HG03060 (cell line): Measurements from ENCODE around the gene LRRC23.
A peak's percentile ranks its signal among the peaks of the same experiment; 100 is the strongest.
"Not testable (repeated sequence)": the region's sequence is repeated elsewhere in the genome, so short reads cannot be mapped to it uniquely, and the experiment has no call there.

Source experiments
- ATAC-seq: cut with Tn5 transposase; IDR thresholded peaks from one replicate; pipeline ENCODE4 v1.9.1; 2021; ENCODE audit warnings: low read depth, moderate number of reproducible peaks; ENCODE audit not compliant: unreplicated experiment

LRRC23 gene, protein sequence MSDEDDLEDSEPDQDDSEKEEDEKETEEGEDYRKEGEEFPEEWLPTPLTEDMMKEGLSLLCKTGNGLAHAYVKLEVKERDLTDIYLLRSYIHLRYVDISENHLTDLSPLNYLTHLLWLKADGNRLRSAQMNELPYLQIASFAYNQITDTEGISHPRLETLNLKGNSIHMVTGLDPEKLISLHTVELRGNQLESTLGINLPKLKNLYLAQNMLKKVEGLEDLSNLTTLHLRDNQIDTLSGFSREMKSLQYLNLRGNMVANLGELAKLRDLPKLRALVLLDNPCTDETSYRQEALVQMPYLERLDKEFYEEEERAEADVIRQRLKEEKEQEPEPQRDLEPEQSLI

DNA sequence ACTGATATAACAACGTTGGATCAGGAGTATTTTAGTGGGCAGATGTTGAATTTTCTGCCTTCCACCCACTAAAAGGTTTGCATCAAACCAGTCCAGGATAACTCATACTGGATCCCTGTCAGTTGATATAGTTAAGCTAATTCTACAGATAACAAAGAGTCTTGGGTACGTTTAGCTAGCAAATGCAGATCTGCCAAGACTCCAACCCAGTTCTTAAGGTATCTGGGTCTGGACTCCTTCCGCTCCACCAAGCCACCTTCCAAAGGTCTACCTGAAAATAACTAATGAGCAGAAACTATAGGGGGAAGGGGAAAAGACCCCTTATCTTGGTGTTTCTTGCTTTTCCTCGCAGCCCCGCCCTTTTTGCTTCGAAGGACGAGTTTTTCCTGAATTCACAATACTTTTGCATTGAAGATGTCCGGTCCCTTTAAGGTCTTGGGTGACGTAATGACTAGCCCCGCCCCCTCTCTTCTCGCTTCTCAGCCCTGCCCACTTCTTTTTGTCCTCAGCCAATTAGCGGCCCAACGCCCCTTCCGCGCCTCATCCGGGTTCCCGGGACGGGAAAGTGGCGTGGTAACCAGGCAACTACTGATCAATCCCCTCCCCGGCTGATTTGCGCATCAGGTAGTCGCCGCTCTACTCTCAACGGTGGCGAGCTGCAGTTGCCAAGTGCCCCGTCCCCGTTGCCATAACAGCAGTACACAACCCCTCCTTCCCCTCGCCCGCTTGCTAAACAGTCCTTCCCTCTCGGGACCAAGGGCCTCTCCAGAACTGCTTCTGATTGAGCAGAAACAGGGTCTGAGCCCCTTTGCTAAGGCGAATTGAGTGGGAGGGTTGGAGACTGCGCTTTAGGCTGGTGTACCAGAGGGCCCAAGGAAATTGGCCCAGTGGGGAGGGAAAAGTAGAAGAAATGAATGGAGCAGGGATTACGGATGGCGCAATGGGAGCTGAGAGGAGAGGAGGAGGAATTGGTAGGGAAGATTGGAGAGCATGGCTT, at the start of gene LRRC23:
LRRC23 (plus strand) TSS at position 543 of the 997 bp plus-strand sequence. CDS start 812 bp downstream, outside the sequence.
- ATAC-seq = peak; percentile 79

DNA sequence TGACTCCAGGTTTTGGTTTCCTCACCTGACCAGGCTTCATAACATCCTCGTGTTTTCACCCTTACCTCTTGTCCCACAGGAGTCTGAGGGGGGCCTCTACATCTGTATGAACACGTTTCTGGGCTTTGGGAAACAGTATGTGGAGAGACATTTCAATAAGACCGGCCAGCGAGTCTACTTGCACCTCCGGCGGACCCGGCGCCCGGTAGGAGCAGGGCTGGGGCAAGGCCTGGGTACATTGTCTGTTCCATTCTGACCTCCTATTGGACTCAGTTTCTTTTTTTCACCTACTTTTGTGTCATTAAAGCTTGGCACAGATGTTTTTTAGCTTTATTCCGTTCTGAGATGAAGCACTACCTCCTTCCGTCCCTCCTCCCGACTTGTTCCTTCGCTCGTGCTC, 49.3 kb upstream of the LRRC23 start:
- ATAC-seq = no peak

DNA sequence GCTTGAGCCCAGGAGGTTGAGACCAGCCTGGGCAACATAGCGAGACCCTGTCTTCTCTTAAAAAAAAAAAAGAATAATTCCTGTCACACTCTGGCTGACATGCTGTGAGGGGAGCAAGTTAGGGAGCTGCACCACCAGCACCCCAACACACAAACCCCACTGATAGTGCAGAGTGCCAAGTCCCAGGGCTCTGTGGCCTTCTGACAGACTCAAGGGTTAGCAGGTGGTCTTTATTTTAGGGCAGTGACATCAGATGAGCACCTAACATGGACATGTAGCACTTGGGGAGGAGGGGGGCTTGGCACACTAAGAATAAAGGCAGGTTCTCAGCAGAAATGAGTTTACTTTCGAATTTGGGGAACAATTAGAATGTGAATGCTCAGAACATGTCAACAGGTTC, 45.8 kb upstream of the LRRC23 start:
- no peak for ATAC-seq

DNA sequence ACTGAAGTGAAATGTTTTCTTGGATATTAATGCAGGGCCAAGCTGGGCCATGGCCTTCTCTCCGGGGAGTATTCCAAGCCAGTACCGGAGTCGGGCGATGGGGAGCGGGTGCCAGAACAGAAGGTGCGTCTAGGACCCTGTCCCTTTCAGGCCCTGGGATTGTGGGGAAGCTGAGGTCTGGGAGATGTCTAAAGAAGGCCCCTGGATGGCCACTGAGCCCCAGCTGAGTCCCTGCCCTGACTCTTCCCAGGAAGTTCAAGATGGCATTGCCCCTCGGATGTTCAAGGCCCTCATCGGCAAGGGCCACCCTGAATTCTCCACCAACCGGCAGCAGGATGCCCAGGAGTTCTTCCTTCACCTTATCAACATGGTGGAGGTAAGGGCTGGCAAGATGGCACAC, 44.5 kb upstream of the LRRC23 start:
- ATAC-seq = no peak

DNA sequence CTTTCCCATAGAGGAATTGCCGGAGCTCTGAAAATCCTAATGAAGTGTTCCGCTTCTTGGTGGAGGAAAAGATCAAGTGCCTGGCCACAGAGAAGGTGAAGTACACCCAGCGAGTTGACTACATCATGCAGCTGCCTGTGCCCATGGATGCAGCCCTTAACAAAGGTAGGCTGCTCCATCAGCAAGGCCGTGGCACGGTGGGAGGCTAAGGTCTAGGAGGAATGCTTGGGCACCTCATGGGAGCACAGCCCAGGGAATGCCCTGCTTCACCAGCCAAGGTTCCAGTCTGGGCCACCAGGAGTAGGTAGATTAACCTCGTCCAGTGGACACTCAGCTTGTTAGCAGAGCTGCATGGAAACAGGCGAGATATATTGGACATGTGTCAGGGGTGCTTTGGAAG, 43.7 kb upstream of the LRRC23 start:
- no peak for ATAC-seq

DNA sequence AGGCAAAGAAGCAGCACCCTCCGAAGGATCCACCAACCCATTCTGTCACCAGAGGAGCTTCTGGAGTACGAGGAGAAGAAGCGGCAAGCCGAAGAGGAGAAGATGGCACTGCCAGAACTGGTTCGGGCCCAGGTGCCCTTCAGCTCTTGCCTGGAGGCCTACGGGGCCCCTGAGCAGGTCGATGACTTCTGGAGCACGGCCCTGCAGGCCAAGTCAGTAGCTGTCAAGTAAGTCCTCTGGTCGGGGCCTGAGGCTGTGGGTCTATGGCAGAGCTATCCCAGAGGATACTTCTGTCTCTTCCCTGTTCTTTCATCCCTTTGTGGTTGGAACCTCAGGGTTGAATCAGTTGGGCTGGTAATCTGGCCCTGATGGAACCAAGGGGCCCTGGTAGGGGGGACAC, 43.2 kb upstream of the LRRC23 start:
- no peak for ATAC-seq

DNA sequence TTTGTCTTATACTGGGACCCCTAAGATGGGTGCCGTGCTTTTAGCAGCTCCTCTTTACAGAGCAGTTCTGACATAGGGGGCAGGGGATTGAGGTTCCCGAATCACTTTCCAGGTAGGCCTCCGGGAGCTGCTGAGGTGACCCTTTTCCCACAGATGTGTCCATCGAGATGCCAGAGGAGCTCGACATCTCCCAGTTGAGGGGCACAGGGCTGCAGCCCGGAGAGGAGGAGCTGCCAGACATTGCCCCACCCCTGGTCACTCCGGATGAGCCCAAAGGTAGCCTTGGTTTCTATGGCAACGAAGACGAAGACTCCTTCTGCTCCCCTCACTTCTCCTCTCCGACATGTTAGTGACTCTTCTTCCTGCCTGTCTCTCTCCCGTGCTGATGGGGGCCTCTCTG, 41.6 kb upstream of the LRRC23 start:
- no peak for ATAC-seq

DNA sequence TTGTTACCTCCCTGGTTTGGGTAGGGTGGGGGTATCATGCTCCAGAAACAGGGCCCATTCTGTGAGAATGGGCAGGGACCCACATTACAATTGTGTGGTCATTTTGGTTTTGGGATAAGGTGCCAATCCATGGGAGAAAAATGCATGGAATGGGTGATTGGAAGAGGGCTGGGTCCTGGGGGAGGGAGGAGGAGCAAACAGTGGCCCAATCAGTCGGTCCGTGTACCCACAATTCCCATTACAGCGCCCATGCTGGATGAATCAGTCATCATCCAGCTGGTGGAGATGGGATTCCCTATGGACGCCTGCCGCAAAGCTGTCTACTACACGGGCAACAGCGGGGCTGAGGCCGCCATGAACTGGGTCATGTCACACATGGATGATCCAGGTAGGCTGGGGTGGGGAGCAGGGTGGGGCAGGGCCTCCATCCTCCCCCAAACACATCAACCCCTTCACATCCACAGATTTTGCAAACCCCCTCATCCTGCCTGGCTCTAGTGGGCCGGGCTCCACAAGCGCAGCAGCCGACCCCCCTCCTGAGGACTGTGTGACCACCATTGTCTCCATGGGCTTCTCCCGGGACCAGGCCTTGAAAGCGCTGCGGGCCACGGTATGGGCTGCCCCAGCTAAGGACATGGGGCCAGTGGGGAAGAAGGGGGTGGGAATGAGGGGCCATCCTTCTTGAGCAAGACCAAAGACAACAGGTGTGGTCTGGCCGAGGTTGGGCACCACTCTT, 40.9 kb upstream of the LRRC23 start:
- no peak for ATAC-seq

DNA sequence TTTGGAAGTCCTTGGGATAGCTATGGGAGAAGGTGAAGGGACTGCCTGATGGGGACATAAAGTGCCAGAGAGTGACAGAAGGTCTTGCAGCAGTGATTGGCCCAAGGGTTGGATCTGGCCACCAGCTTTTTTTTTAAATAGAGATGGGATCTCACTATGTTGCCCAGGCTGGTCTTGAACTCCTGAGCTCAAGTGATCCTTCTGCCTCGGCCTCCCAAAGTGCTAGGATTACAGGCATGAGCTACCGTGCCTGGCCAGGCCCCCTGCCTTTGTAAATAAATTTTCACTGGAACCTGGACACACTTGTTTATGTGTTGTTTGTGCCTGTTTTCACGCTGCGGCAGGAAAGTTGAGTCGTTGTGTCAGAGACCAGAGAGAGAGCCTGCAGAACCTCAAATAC, 39.3 kb upstream of the LRRC23 start:
- not testable (repeated sequence) for ATAC-seq

DNA sequence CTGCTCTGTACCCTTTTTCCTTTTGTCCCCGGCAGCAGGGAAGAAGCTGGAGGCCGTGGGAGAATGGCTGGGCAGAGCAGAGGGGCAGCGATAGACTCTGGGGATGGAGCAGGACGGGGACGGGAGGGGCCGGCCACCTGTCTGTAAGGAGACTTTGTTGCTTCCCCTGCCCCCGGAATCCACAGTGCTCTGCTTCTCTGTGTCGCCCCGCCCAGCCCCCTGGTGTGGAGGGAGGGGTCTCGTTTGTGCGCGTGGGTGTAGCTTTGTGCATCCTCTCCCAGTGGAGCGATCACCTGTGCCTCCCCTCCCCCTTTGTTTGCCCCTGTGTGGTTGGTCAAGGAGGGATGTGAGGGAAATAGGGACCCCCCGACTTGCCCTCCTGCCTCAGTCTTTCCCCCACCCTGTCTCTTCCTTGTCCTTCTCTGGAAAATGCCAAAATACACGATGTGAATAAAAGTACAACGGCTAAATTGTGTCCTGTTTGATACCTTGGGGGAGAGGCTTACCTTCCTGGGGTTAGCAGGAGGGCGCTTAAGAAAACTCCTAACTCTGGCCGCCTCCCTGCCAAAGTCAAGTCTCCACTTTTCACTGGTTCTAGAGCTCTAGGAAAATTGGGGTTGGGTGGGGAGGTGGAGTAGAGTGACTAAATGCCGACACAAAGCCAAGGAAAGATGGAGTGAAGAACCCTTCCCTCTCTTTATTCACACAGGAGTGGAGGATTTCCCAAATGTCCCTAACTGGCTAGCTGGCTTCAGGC, 38.3 kb upstream of the LRRC23 start:
- no peak for ATAC-seq

DNA sequence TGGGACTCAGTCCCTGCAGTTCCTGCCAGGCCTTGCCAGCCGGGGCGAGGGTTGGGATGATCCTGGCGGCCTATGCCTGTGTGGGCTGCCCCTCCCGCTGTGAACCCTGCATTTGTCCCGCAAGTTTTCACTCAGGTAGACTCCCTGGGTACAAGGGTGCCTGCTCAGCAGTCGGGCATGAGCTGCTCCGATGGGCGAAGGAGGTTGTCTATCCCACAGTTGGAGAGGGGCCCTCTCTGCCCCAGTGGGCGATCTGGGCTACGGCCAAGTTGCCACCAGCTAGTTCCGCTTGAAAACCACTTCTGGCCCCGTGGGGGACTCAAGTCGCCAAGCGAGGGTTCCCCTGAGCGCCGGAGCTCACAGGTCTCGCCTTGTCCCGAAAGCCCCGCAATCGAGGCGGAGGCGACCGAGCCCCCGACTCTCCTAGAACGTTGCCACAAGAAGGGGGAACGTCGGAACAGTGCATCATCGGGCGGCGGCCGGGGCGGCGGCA, 37.7 kb upstream of the LRRC23 start:
- ATAC-seq = no peak

DNA sequence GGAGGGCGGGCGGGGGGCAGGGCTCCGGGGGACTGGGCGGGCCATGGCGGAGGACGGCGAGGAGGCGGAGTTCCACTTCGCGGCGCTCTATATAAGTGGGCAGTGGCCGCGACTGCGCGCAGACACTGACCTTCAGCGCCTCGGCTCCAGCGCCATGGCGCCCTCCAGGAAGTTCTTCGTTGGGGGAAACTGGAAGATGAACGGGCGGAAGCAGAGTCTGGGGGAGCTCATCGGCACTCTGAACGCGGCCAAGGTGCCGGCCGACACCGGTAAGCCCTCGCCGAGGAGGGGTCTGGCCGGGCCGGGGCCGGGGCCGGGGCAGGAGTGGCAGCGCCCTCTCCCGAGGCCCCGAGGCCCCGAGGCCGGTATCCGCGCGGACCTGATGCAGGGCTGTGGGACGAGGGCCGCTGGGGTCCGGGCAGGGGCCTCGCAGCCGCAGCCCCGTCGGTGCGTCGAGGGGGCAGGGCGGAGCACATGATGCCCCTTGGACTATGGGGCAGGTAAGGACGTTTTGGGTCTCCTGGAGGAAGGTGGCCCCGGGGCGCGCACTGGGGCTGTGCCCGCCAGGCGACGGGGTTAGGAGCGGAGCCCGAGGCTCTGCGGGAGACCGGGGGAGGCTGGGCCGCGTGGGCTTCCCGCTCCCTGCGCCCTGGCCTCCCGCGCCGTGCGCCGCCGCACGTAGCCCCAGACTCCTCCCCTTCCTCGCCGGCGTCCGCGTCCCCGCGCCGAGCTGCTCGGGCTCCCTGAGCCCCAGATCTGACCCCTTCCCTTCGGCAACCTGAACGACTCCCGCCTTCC, 37.0 kb upstream of the LRRC23 start, which contains the start of gene TPI1:
TPI1 (plus strand) TSS at position 119 of the 798 bp plus-strand sequence; CDS start at position 155, 36 bp downstream.
- no peak for ATAC-seq

DNA sequence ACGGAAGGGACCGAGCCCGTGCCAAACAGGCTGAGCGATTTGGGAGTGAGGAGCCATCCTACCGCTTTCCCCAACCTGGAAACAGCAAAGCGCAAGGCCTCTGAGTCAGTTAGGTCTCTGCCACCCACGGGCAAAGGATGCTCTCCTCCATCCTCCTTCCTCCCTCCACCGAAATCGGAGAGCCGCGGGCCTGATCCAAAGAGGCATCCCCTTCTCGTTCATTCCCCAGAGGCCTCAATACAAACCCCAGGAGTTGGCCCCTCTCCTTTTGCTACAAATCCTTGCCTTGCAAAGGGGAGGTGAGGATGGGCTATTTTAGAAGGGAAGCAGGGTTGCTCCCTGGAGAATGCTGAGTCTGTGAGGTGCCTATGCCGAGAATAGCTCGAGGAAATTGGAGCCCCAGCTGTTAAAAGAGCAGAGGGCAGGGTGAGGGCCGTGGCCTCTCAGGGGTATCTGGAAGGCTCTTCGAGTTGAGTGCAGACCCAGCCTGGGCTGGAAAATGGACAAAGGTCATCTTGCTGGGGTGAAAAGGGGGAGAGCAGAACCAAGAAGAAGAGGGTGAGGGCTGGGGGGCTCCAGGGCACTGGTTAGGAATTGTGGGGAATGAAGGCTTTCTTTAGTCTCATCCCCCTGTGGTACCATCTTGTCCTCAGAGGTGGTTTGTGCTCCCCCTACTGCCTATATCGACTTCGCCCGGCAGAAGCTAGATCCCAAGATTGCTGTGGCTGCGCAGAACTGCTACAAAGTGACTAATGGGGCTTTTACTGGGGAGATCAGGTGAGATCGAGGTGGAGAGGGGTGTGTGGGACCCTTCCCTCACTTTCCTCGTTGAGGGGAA, 36.2 kb upstream of the LRRC23 start:
- ATAC-seq = no peak

DNA sequence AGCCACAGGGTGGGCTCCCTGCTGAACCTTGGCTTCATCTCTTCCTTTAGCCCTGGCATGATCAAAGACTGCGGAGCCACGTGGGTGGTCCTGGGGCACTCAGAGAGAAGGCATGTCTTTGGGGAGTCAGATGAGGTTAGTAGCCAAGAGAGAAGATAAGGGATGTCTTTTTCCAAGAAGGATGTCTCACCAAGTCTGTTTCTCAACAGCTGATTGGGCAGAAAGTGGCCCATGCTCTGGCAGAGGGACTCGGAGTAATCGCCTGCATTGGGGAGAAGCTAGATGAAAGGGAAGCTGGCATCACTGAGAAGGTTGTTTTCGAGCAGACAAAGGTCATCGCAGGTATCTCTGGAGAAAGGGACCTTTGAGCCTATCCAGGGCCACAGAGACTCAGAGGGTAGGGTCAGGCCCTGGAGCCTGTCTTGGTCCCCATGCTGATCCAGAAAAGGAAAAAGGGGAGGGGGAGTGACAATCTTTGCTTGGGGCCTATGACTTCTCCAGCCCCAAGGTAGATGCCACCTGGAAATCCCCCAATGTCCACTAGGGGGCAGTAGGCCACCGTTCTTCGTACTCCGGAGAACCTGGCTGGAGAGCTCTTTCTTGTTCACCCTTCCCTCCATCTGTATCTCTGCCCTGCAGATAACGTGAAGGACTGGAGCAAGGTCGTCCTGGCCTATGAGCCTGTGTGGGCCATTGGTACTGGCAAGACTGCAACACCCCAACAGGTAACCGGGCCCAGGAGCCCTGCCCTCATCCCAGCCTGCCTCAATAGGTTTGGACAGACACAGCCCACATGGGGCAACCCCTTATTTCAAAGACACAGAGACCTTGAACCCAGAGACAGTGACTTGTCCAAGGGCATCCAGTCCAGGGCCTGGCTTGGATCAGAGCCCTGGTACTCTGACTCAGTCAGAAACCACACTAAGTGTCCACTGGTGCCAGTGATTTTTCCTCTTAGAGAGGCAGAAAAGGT, 35.3 kb upstream of the LRRC23 start:
- no peak for ATAC-seq

DNA sequence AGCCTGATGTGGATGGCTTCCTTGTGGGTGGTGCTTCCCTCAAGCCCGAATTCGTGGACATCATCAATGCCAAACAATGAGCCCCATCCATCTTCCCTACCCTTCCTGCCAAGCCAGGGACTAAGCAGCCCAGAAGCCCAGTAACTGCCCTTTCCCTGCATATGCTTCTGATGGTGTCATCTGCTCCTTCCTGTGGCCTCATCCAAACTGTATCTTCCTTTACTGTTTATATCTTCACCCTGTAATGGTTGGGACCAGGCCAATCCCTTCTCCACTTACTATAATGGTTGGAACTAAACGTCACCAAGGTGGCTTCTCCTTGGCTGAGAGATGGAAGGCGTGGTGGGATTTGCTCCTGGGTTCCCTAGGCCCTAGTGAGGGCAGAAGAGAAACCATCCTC, 34.3 kb upstream of the LRRC23 start:
- ATAC-seq = not testable (repeated sequence)

DNA sequence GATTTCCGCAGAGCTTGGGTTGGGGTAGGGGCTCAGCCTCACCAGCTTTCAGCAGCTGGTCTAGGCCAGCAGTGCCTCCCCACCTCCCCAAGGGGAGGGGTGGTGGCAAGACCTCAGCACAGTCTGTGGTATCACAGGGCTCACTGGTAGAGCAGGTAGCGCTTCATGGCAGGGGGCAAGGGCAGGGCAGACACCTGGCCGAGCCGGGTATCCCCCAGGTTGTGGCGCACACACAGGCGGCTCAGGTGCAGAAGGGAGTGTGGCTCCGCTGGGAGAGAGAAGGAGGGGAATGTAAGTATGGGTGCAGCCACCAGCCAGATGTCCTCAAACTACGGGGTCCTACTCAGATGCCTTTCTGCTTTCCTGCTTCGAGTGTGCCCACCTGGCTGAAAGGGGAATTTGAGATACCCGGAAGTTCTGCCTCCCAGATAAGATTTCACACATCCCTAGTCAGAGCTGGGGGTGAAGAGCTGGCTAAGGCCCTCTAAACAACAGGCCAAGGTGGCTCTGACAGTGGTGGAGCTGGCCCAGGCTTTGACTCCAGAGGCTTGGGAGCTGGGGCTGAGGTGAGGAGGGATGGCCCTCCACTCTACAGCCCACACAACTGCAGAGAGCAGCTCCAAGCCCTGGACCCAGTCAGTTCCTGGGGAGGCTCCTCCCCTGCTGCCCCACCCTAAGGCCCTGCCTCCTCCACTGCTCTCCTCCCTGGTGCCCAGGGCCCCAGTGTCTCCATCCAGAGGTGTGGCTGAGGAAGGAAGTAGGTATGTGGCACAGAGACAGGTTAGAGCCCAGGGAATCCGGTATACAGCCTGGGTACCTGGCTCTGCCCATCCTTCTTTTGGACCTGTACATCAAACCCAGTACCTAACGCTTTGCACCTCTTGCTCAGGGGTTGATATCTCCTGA, 33.3 kb upstream of the LRRC23 start:
- no peak for ATAC-seq
